Activated naive CD8-positive, alpha-beta T cell treated with anti-CD3 and anti-CD28 coated beads, Interleukin-2, amount 10 ng/mL, durations not matched to agents 7 days and 5 days (primary cell): ENCODE data around the gene PIP5KL1. TPM values are rescaled to one million over a fixed set of nuclear protein-coding genes. Genes with fewer than 3 reads are reported as not detected.
A peak's percentile ranks its signal among the peaks of the same experiment; 100 is the strongest.

Source experiments
- ATAC-seq: fragments of 150-1000 bp; cut with Tn5 transposase; one replicate; pipeline ENCODE4 v1.10.0; 2021; ENCODE audit warnings: low read depth, moderate library complexity
- POLR2A ChIA-PET: fragments of 350-600 bp; sonication (Branson Sonifier 250); formaldehyde crosslinking; loops from one replicate; lab custom pipeline; 2021; ENCODE audit warnings: antibody characterized with exemption; lab: Charles Lee
- DNase-seq: peaks from one replicate; pipeline ENCODE4 v3.0.0; 2021
- H3K27ac Mint-ChIP-seq: one replicate; pipeline ENCODE4 v1.8.0; 2022; ENCODE audit warnings: mild to moderate bottlenecking, mixed read lengths
- H3K27me3 Mint-ChIP-seq: one replicate; pipeline ENCODE4 v1.8.0; 2022; ENCODE audit warnings: mild to moderate bottlenecking, moderate library complexity, mixed read lengths
- H3K36me3 Mint-ChIP-seq: one replicate; pipeline ENCODE4 v1.8.0; 2021; ENCODE audit warnings: mild to moderate bottlenecking, mixed read lengths
- H3K4me1 Mint-ChIP-seq: one replicate; pipeline ENCODE4 v1.8.0; 2021; ENCODE audit warnings: mixed read lengths
- H3K4me3 Mint-ChIP-seq: one replicate; pipeline ENCODE4 v1.8.0; 2022; ENCODE audit warnings: mild to moderate bottlenecking, moderate library complexity, mixed read lengths
- H3K9me3 Mint-ChIP-seq: one replicate; pipeline ENCODE4 v1.8.0; 2021; ENCODE audit warnings: mixed read lengths
- total RNA-seq, 2 experiments: library from RNA; stranded (reverse); gene quantifications; one replicate each; pipeline ENCODE4 v1.2.3, GENCODE V29; 2021

PIP5KL1 gene
- total RNA-seq, 2 experiments from 2014 or later: 1.5 to 1.9 TPM

- ATAC-seq (no peak), DNase-seq (no peak)
- POLR2A ChIA-PET: interaction anchor here (0.7 to 18.2 kb wide), 4 partner anchors 11 to 148 kb away, joined by 3 to 389 read pairs (median 8); no protein-coding TSS in a partner anchor
- Mint-ChIP-seq H3K27ac (peak overlapping the region; percentile 100), H3K27me3 (no peaks in the 10 kb centered on the region), H3K9me3 (no peaks in the 10 kb centered on the region), H3K4me3 (peak overlapping the region; percentile 85), H3K36me3 (peaks cover 23% of the 10 kb centered on the region), H3K4me1 (peaks cover 88% of the 10 kb centered on the region)
Measured at GRCh38 chr9:127965953-127966352, 35.4 kb upstream of the PIP5KL1 start.

- H3K4me3 Mint-ChIP-seq: peak overlapping the region; percentile 85
- H3K9me3 Mint-ChIP-seq: no peaks in the 10 kb centered on the region
- H3K27ac Mint-ChIP-seq: peak overlapping the region; percentile 76
Measured at GRCh38 chr9:127963359-127964064, 32.9 kb upstream of the PIP5KL1 start.

GRCh38 chr9:127963041-127963358 is 32.4 kb upstream of the PIP5KL1 start:
- DNase-seq (no peak), ATAC-seq (no peak)
- Mint-ChIP-seq H3K27me3 (no peaks in the 10 kb centered on the region), H3K4me3 (peak overlapping the region; percentile 85), H3K36me3 (peaks cover 31% of the 10 kb centered on the region), H3K9me3 (no peaks in the 10 kb centered on the region), H3K27ac (peak overlapping the region; percentile 76), H3K4me1 (peaks cover 81% of the 10 kb centered on the region)
- POLR2A ChIA-PET: interaction anchor here (0.5 to 1.6 kb wide), 5 partner anchors 12 to 164 kb away, joined by 3 to 6 read pairs (median 3); partner anchors contain the start of genes EEIG1 and PTGES2

More at GRCh38 chr9:127963359-127964064, 32.9 kb upstream of the PIP5KL1 start:
- Mint-ChIP-seq H3K36me3 (peaks cover 31% of the 10 kb centered on the region), H3K27me3 (no peaks in the 10 kb centered on the region), H3K4me1 (peaks cover 83% of the 10 kb centered on the region)
- POLR2A ChIA-PET: interaction anchor here (0.6 to 1.7 kb wide), 5 partner anchors 11 to 164 kb away, joined by 3 to 6 read pairs (median 3); partner anchors contain the start of genes EEIG1 and PTGES2
- ATAC-seq (no peak), DNase-seq (no peak)

GRCh38 chr9:127962278-127962677 is 31.7 kb upstream of the PIP5KL1 start:
- Mint-ChIP-seq H3K4me1 (peaks cover 77% of the 10 kb centered on the region), H3K27me3 (no peaks in the 10 kb centered on the region), H3K4me3 (no peak overlapping the region), H3K36me3 (peaks cover 35% of the 10 kb centered on the region), H3K9me3 (no peaks in the 10 kb centered on the region), H3K27ac (no peak overlapping the region)
- DNase-seq (no peak), ATAC-seq (no peak)
- POLR2A ChIA-PET: interaction anchor here (0.5 to 1.6 kb wide), 3 partner anchors 15 to 77 kb away, joined by 3 to 6 read pairs (median 4); partner anchors contain the start of gene EEIG1

GRCh38 chr9:127961613-127962155 is 31.1 kb upstream of the PIP5KL1 start:
- peaks cover 35% of the 10 kb centered on the region for H3K36me3 Mint-ChIP-seq
- DNase-seq (no peak), ATAC-seq (no peak)
- H3K4me3 Mint-ChIP-seq: no peak overlapping the region
- H3K27ac Mint-ChIP-seq: peak overlapping the region; percentile 58
- peaks cover 76% of the 10 kb centered on the region for H3K4me1 Mint-ChIP-seq
- POLR2A ChIA-PET: interaction anchor here (0.6 to 1.4 kb wide), 3 partner anchors 8 to 45 kb away, joined by 3 to 4 read pairs (median 4); no protein-coding TSS in a partner anchor
- no peaks in the 10 kb centered on the region for H3K27me3 Mint-ChIP-seq
- H3K9me3 Mint-ChIP-seq: no peaks in the 10 kb centered on the region

GRCh38 chr9:127961155-127961490 is 30.5 kb upstream of the PIP5KL1 start:
- no peak for ATAC-seq
- H3K27ac Mint-ChIP-seq: peak overlapping the region; percentile 58
- POLR2A ChIA-PET: interaction anchor here (0.6 to 1.4 kb wide), 4 partner anchors 9 to 46 kb away, joined by 3 to 4 read pairs (median 4); no protein-coding TSS in a partner anchor

GRCh38 chr9:127960410-127961154 is 30.0 kb upstream of the PIP5KL1 start:
- no peak for DNase-seq
- H3K9me3 Mint-ChIP-seq: no peaks in the 10 kb centered on the region
- ATAC-seq: no peak
- H3K27ac Mint-ChIP-seq: peak overlapping the region; percentile 76
- H3K36me3 Mint-ChIP-seq: peaks cover 35% of the 10 kb centered on the region
- H3K27me3 Mint-ChIP-seq: no peaks in the 10 kb centered on the region
- peaks cover 75% of the 10 kb centered on the region for H3K4me1 Mint-ChIP-seq
- peak overlapping the region; percentile 15 for H3K4me3 Mint-ChIP-seq
- POLR2A ChIA-PET: interaction anchor here (0.6 to 1.0 kb wide), 3 partner anchors 10 to 46 kb away, joined by 3 read pairs; no protein-coding TSS in a partner anchor

More at GRCh38 chr9:127961155-127961490, 30.5 kb upstream of the PIP5KL1 start:
- peaks cover 35% of the 10 kb centered on the region for H3K36me3 Mint-ChIP-seq
- DNase-seq: no peak
- H3K4me1 Mint-ChIP-seq: peaks cover 72% of the 10 kb centered on the region
- no peaks in the 10 kb centered on the region for H3K27me3 Mint-ChIP-seq
- no peaks in the 10 kb centered on the region for H3K9me3 Mint-ChIP-seq
- H3K4me3 Mint-ChIP-seq: no peak overlapping the region

- no peaks in the 10 kb centered on the region for H3K9me3 Mint-ChIP-seq
- H3K4me3 Mint-ChIP-seq: peak overlapping the region; percentile 15
- ATAC-seq: no peak
- H3K27me3 Mint-ChIP-seq: no peaks in the 10 kb centered on the region
- H3K36me3 Mint-ChIP-seq: peaks cover 35% of the 10 kb centered on the region
- no peak for DNase-seq
- H3K4me1 Mint-ChIP-seq: peaks cover 73% of the 10 kb centered on the region
- peak overlapping the region; percentile 76 for H3K27ac Mint-ChIP-seq
- POLR2A ChIA-PET: interaction anchor here (0.8 to 1.0 kb wide), 2 partner anchors 10 to 13 kb away, joined by 3 read pairs; no protein-coding TSS in a partner anchor
Measured at GRCh38 chr9:127959841-127960409, 29.3 kb upstream of the PIP5KL1 start.

- Mint-ChIP-seq H3K4me3 (no peak overlapping the region), H3K9me3 (no peaks in the 10 kb centered on the region), H3K4me1 (peaks cover 77% of the 10 kb centered on the region), H3K27me3 (no peaks in the 10 kb centered on the region), H3K27ac (peak overlapping the region; percentile 76), H3K36me3 (peaks cover 35% of the 10 kb centered on the region)
- no peak for DNase-seq
- ATAC-seq: no peak
- POLR2A ChIA-PET: no interaction called here
Measured at GRCh38 chr9:127959398-127959797, 28.8 kb upstream of the PIP5KL1 start.

GRCh38 chr9:127958728-127959127 is 28.2 kb upstream of the PIP5KL1 start:
- no peak for DNase-seq
- POLR2A ChIA-PET: interaction anchor here (0.9 to 1.3 kb wide), 3 partner anchors 9 to 13 kb away, joined by 3 to 4 read pairs (median 3); no protein-coding TSS in a partner anchor
- ATAC-seq: no peak
- H3K27ac Mint-ChIP-seq: peak overlapping the region; percentile 25
- H3K4me3 Mint-ChIP-seq: no peak overlapping the region
- no peaks in the 10 kb centered on the region for H3K9me3 Mint-ChIP-seq
- peaks cover 74% of the 10 kb centered on the region for H3K4me1 Mint-ChIP-seq
- no peaks in the 10 kb centered on the region for H3K27me3 Mint-ChIP-seq
- peaks cover 35% of the 10 kb centered on the region for H3K36me3 Mint-ChIP-seq

- no peaks in the 10 kb centered on the region for H3K27me3 Mint-ChIP-seq
- H3K4me1 Mint-ChIP-seq: peaks cover 67% of the 10 kb centered on the region
- peaks cover 33% of the 10 kb centered on the region for H3K36me3 Mint-ChIP-seq
- POLR2A ChIA-PET: interaction anchor here (0.6 to 2.6 kb wide), 14 partner anchors 9 to 79 kb away, joined by 3 to 14 read pairs (median 4); partner anchors contain the start of genes DPM2 and EEIG1
- ATAC-seq: peak; percentile 89
- peak overlapping the region; percentile 69 for H3K27ac Mint-ChIP-seq
- H3K9me3 Mint-ChIP-seq: no peaks in the 10 kb centered on the region
- peak overlapping the region; percentile 74 for H3K4me3 Mint-ChIP-seq
- DNase-seq: no peak
Measured at GRCh38 chr9:127955294-127956015, 24.9 kb upstream of the PIP5KL1 start.

- ATAC-seq (no peak), DNase-seq (no peak)
- H3K9me3 Mint-ChIP-seq: no peaks in the 10 kb centered on the region
- POLR2A ChIA-PET: interaction anchor here (1.0 to 2.6 kb wide), 15 partner anchors 9 to 80 kb away, joined by 3 to 14 read pairs (median 5); partner anchors contain the start of genes DPM2 and EEIG1
- peak overlapping the region; percentile 32 for H3K27ac Mint-ChIP-seq
- H3K4me3 Mint-ChIP-seq: no peak overlapping the region
- peaks cover 66% of the 10 kb centered on the region for H3K4me1 Mint-ChIP-seq
- peaks cover 32% of the 10 kb centered on the region for H3K36me3 Mint-ChIP-seq
- no peaks in the 10 kb centered on the region for H3K27me3 Mint-ChIP-seq
Measured at GRCh38 chr9:127954831-127955293, 24.3 kb upstream of the PIP5KL1 start.
